Activated CD4-positive, alpha-beta T cell treated with anti-CD3 and anti-CD28 coated beads, Interleukin-2, amount 50 U/mL, for 4 hours (primary cell): ENCODE results near the gene KSR1.

ENCODE experiments used
- DNase-seq, 2 experiments: peaks; one replicate each; pipeline ENCODE4 v3.0.0-alpha.2; 2020

KSR1 gene

GRCh38 chr17:27475070-27475673 lies 18.9 kb downstream of the KSR1 start:
- DNase-seq: peak; percentile 53 to 64

DNA sequence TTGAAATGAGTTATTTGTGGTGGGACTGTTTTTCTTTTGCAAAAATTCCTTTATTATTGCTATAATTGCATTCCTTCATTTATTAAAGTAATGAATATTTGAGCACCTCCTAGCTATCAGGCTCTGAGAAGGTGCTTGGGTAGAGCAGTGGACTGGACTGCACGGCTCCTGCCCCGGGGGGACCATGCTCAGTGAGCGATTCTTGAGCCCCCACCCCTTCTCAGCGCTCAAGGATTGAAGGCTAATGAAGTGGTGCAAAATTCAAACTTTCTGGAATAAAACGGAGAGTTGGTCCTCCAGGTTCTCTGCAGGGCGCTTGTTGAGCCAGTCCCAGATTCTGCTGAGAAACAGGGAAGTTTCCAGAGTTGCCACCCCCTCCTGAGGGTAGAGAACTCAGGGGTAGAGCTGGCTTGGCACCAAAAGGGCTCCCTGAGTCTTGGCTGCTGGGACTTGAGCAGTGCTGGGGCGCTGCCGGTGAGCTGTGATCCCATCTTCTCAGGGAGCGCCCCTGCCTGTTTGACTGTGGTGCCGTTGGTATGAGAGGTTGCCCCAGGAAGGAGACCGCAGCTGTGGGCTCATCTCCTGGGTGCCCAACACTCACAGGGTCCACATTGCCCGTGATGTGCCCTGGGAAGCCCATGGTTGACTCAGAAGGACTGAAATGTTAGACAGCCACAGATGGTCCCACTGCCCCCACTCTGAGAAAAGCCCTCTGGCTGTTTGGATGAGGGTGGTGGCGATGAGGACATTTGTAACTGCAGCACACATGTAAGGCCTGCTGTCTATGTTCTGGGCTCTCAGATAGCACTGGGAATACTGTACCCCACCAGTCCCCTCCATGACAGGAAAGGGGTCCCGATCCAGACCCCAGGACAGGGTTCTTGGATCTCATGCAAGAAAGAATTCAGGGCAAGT lies 20.0 kb downstream of the KSR1 start:
- no peak for DNase-seq

GRCh38 chr17:27477050-27477888 lies 21.0 kb downstream of the KSR1 start:
- no peak for DNase-seq

DNA sequence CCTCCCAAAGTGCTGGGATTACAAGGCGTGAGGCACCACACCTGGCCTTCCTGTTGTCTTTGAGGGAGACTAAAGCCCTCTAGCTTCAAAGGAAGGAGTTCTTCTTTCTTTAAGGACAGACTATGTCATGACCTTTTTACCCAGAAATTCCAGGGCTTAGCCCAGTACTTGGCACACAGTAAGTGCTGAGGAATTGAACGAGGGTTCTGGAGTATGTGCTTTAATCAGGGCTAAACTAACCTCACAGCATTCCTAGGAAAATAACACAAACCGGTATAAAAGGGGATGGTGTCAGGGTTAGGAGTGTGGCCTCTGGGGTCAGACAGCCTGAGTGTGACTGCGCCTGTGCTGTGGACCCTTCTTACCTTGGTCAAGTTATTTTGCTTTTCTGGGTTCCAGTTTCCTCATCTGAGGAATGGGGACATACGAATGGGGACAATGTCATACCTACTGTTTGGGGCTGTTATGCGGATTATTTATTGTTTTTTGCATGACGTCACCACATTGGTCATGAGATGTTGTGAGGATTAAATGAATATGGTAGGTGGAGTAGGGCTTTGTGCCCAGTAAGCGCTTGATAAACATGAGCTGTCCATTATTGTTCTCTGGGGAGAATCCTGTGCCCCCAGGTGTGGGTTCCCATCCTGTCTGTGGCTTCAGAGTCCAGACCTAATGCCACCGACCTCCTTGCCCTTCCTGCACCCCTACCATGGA lies 21.9 kb downstream of the KSR1 start:
- DNase-seq: no peak

DNA sequence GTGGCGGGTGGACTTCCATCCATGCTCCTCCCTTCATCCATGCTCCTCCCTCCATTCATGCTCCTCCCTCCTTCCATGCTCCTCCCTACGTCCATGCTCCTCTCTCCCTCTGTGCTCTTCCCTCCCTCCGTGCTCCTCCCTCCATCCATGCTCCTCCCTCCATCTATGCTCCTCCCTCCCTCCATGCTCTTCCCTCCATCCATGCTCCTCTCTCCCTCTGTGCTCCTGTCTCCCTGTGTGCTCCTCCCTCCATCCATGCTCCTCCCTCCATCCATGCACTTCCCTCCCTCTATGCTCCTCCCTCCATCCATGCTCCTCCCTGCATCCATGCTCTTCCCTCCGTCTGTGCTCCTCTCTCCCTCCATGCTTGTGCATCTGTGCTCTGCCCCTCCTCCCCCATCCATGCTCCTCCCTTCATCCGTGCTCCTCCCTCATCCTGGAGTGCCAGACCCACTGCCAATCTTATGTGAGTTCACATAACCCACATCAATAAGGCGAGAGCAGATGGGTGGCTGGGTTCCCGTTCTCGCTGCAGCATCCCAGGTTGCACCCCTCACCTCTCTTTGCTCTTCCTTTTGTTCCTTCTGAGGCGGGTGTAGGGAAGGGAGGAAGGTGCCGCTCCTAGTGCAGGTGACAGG lies 22.8 kb downstream of the KSR1 start:
- no peak for DNase-seq

DNA sequence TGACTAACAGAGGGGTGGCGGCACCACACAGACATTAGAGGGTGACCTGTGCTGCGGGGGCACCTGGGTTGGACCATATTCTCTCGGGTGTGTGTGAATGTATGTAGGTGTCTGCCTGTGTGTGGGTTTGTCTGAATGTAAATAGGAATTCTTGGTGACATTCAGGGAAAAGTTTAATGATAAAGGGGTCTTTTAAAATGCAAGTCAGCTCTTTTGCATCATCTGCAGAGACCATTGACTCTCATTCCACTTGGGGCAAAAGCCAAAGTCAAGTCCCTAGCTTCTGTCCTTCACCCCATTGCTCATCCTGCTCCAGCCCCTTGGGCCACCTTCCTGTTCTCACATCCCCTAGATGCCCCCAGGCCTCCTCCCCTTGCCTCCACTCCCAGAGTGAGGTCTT lies 23.6 kb downstream of the KSR1 start:
- no peak for DNase-seq

DNA sequence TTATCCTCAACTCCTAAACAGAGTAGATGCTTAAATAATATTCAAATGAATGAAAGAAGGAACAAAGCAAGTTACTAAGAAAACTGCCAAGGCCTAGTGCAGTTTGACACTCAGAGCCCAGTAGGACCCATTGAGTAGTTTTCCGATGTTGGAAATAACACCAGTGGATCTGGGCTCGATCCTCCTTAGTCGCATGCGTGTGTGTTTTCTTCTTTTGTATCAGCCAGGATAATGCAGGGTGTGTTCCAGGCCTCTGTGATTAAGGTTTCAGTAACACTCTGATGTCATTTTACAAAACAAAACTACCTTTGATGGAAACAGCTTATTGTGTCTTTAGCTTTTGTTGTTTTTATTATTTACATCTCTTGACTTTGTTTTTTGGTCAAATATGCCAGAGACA lies 24.5 kb downstream of the KSR1 start:
- no peak for DNase-seq

GRCh38 chr17:27481327-27481726 lies 25.1 kb downstream of the KSR1 start:
- peak; percentile 16 to 29 for DNase-seq

DNA sequence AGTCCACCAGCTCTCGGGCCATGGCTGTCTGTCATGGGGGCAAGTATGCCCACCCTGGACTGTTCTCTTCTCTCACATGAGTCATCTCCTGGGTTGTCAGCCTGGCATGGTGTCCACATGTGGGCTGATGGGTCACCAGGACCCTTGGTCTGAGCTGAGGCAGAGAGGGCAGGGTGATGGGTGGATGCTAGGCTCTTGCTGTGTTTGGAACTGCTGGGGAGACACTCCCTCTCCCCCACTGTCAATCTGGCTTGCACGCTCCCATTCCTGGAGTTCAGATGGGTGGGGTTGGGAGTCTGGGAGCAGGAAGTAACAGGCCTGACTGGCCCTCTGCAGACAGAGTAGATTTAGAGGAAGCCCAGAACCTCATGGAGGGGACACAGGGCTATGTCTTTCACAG lies 28.9 kb downstream of the KSR1 start:
- DNase-seq: no peak

DNA sequence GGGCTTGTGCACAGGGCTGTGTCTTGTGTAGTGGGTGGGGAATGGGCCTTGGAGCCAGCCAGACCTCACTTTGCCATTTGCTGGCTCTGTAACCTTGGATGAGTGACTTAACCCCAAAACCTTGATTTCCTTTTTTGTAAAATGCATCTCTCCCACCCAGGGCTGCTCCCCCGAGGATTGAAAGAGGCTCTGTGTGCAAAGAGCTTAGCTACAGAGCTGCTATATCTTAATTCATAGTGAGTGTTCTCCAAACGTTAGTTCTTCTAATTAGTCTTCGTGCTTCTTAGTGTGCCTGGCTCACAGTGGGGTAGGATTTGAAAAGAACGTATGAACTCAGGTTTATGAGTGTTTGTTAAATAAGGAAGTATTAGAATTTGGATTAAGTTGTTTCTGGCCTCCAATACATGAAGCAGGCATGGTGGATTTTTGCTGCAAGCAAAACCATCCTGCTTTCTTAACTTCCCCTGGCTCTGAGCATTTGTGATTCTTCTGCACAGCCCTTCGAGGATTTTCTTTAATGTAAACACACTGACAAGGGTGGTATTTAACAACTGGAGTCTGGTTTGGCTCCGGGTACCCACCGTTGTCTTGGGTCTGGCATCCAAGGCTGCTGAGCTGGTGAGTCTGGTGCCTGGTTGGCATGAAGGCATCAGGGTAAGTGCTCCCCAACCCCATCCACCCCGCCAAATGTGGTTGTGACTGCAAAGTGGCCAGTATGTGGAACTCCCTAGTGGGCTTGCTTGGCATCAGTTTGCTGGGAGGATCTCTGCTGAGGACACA lies 29.7 kb downstream of the KSR1 start:
- DNase-seq: no peak

DNA sequence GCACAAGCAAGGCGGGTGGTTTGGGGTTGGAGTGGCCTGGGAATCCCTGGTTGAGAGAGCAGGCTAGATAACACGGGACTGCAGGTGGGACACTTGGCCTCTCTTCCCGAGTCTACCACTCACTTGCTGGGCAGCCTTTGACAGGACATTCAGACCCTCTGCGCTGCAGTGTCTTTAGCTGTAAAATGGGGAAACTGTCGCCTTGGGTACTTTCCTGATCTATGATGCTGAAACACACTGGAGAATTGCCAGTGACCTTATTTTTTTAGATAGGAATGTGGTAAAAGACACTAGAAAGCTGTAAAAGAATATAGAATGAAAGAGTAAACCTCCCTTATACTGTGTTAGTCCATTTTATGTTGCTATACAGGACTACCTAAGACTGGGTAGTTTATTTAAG lies 30.5 kb downstream of the KSR1 start:
- DNase-seq: no peak

DNA sequence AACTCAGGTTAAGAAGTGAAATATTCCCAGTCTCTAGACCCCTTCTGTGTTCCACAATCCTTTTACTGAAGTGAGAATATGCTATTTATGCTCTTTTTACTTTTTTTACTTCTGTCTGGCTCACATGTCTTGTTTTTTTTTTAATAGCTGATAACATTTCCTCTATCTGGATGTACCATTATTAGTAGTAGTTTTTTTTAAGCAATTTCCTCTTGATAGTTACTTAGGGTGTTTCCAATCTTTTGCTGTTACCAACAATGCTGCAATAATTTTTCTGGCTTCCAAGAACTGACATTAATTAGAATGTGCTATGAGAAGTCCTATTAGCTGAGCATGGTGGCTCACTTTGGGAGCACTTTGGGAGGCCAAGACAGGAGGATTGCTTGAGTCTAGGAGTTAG lies 32.0 kb downstream of the KSR1 start:
- no peak for DNase-seq

DNA sequence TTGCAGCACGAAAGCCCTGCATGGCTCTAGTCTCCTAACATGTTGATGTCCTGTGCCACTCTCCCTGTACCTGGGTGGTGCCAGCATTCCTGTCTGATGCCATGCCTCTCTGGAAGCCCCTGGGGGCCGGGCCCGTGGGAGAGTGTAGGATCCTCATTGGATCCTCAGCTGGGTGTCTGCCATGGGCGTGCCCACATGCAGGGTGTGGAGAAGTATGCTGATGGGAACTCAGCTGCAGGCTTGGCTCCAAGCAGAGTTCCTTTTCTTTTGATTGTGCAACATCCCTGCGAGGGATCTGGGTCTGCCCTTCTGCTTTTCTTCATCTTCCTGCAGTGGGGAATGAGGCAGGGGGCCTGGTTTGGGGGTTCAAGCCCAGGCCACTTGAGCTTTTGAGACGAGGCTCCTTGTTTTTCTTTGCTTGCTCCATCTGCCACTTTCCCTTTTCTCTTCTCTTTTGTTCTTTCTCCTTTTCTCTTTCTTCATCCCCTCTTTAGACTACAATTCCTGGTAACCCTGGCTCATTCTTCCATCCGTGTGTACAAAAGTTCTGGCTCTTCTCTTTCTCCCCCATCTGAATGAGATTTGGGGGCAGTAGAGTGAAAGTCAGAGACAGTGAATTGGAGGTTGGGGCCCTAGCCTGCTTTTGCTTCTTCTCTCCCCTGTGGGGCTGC lies 32.9 kb downstream of the KSR1 start:
- DNase-seq: no peak

DNA sequence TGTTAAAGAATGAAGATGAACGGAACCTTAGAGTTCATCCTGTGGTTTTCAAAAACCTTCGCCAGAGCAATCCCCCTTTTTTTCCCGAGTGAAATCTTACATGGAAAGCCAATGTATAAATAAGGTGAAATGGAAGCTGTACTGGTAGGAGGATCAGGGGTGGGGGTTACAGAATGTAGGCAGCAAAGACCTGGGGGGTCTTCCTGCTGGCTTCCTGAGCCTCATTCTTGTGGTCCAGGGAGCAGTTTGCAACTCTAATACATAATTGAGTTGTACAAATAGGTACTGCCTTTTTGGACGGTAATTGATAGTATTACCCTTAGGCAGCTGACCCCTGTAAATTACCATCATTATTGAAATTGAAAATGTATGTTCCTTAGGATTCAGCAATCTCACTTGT lies 34.1 kb downstream of the KSR1 start:
- no peak for DNase-seq

GRCh38 chr17:27491713-27492190 lies 35.5 kb downstream of the KSR1 start:
- DNase-seq: no peak

- DNase-seq: no peak
Measured at GRCh38 chr17:27492470-27492869, 36.2 kb downstream of the KSR1 start.

DNA sequence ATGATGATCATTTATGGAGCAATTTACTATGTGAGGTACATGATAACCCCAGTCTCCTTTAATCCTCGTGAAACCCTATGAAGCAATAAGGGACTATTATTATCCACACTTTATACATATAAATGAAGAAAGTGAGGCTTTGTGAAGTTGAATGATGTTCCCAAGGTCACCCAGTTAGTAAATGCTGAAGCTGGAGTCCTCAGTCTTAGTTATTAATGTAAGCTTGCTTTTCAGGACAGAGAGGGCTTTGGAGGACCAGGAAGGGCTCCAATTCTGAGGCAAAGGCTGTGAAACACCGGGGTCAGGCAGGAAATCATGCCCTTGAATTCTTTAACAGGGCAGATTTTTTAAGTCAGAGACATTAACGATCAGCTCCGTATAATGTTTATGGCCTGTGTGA lies 36.8 kb downstream of the KSR1 start:
- DNase-seq: no peak

- DNase-seq: no peak
Measured at GRCh38 chr17:27494192-27495091, 38.2 kb downstream of the KSR1 start.

GRCh38 chr17:27495460-27495859 lies 39.2 kb downstream of the KSR1 start:
- DNase-seq: no peak

GRCh38 chr17:27496005-27496404 lies 39.8 kb downstream of the KSR1 start:
- no peak for DNase-seq
